HG02840 (cell line): ENCODE measurements around the gene ACP4.

ENCODE experiments used
- ATAC-seq: cut with Tn5 transposase; IDR thresholded peaks from one replicate; pipeline ENCODE4 v1.9.1; 2021; ENCODE audit warnings: mild to moderate bottlenecking, moderate library complexity, moderate number of reproducible peaks; ENCODE audit not compliant: unreplicated experiment, low FRiP score

ACP4 gene

GRCh38 chr19:50820086-50820485, 29.9 kb downstream of the ACP4 start:
- ATAC-seq, result no peak

GRCh38 chr19:50820549-50821247, 30.5 kb downstream of the ACP4 start:
- no peak for ATAC-seq

- ATAC-seq, result no peak
These were observed 31.0 kb downstream of the ACP4 start for GRCh38 chr19:50821248-50821612.

- no peak for ATAC-seq
These were observed 31.4 kb downstream of the ACP4 start for GRCh38 chr19:50821622-50822021.

GRCh38 chr19:50822661-50823208, 32.5 kb downstream of the ACP4 start:
- no peak for ATAC-seq

GRCh38 chr19:50823389-50824042, 33.3 kb downstream of the ACP4 start, which contains the start of gene KLK1:
TSS of gene KLK1 (minus strand) at chr19:50823787. CDS start at chr19:50823748, 39 bp downstream.
- ATAC-seq, result no peak

GRCh38 chr19:50826492-50827240, 36.5 kb downstream of the ACP4 start:
- ATAC-seq, result no peak

- ATAC-seq, result no peak
These were observed 37.3 kb downstream of the ACP4 start for GRCh38 chr19:50827476-50827875.

GRCh38 chr19:50829801-50830200, 39.6 kb downstream of the ACP4 start:
- ATAC-seq, result no peak

- ATAC-seq, result no peak
These were observed 40.2 kb downstream of the ACP4 start for GRCh38 chr19:50830266-50831025.

- no peak for ATAC-seq
These were observed 40.8 kb downstream of the ACP4 start for GRCh38 chr19:50831026-50831396.

GRCh38 chr19:50832666-50833065, 42.5 kb downstream of the ACP4 start:
- no peak for ATAC-seq

GRCh38 chr19:50833117-50833801, 43.0 kb downstream of the ACP4 start, which contains the start of gene KLK15:
TSS of gene KLK15 (minus strand) at chr19:50833574. CDS start at chr19:50831492, 2,082 bp downstream.
- ATAC-seq, result no peak

- no peak for ATAC-seq
These were observed 43.6 kb downstream of the ACP4 start for GRCh38 chr19:50833802-50834167.

- ATAC-seq, result no peak
These were observed 45.0 kb downstream of the ACP4 start for GRCh38 chr19:50835103-50835784.

GRCh38 chr19:50835785-50836542, 45.7 kb downstream of the ACP4 start:
- peak; percentile 63 for ATAC-seq

GRCh38 chr19:50836543-50837195, 46.5 kb downstream of the ACP4 start:
- ATAC-seq, result no peak

- ATAC-seq, result no peak
These were observed 47.1 kb downstream of the ACP4 start for GRCh38 chr19:50837300-50837699.
